Liver (tissue), 9 donors: ENCODE results near the gene ELAVL1. TPM values are rescaled to one million over a fixed set of nuclear protein-coding genes. Genes with fewer than 3 reads are reported as not detected.

Experiments
- DNase-seq: peaks from one replicate; pipeline ENCODE4 v3.0.0-alpha.2; 2017; ENCODE audit warnings: low spot score
- H3K27ac ChIP-seq, 2 donors: one replicate each; pipeline ENCODE4 v1.7.0; 2013; ENCODE audit warnings: inconsistent platforms in 2 of 2, low read length in 2 of 2, control low read depth in 1 of 2, low read depth in 1 of 2, mild to moderate bottlenecking in 1 of 2
- H3K27me3 ChIP-seq, 4 donors: one replicate each; pipeline versions ENCODE4 v1.6.1 to v1.7.0; 2013; ENCODE audit warnings: low read length in 3 of 4, inconsistent platforms in 1 of 4, mild to moderate bottlenecking in 1 of 4, moderate library complexity in 1 of 4; ENCODE audit not compliant: control insufficient read depth in 4 of 4, insufficient read depth in 4 of 4
- H3K36me3 ChIP-seq, 4 donors: one replicate each; pipeline versions ENCODE4 v1.6.1 to v1.7.0; 2013; ENCODE audit warnings: low read length in 3 of 4, mild to moderate bottlenecking in 3 of 4, low read depth in 1 of 4, moderate library complexity in 1 of 4; ENCODE audit not compliant: control insufficient read depth in 4 of 4, insufficient read depth in 3 of 4
- H3K4me1 ChIP-seq, 4 donors: one replicate each; pipeline versions ENCODE4 v1.6.1 to v1.7.0; 2013; ENCODE audit warnings: low read length in 3 of 4, mild to moderate bottlenecking in 3 of 4, moderate library complexity in 1 of 4; ENCODE audit not compliant: control insufficient read depth in 4 of 4, insufficient read depth in 4 of 4
- H3K4me3 ChIP-seq, 3 donors: one replicate each; pipeline versions ENCODE4 v1.6.1 to v1.7.0; 2013; ENCODE audit warnings: low read length in 3 of 3, control low read depth in 1 of 3, low read depth in 1 of 3, mild to moderate bottlenecking in 1 of 3
- H3K9ac ChIP-seq, 2 donors: one replicate each; pipeline ENCODE4 v1.7.0; 2013; ENCODE audit warnings: low read length in 2 of 2, mild to moderate bottlenecking in 2 of 2, moderate library complexity in 2 of 2, control low read depth in 1 of 2, low read depth in 1 of 2
- H3K9me3 ChIP-seq, 4 donors: one replicate each; pipeline versions ENCODE4 v1.6.1 to v1.7.0; 2013; ENCODE audit warnings: low read length in 3 of 4; ENCODE audit not compliant: control insufficient read depth in 4 of 4
- ATF3 ChIP-seq: IDR thresholded peaks from 2 replicates; pipeline ENCODE4 v1.6.1; 2016; ENCODE audit warnings: antibody characterized with exemption
- HNF4A ChIP-seq, 2 donors: conservative IDR thresholded peaks; 2 replicates each; pipeline ENCODE4 v1.6.1; 2016; ENCODE audit warnings: antibody characterized with exemption in 2 of 2, mild to moderate bottlenecking in 2 of 2
- HNF4G ChIP-seq: IDR thresholded peaks from 2 replicates; pipeline ENCODE4 v1.6.1; 2016; ENCODE audit warnings: antibody characterized with exemption
- NR2F2 ChIP-seq: IDR thresholded peaks from 2 replicates; pipeline ENCODE4 v1.6.1; 2016; ENCODE audit warnings: antibody characterized with exemption
- REST ChIP-seq: IDR thresholded peaks from 2 replicates; pipeline ENCODE4 v1.6.1; 2016; ENCODE audit warnings: antibody characterized with exemption, mild to moderate bottlenecking
- SP1 ChIP-seq: IDR thresholded peaks from 2 replicates; pipeline ENCODE4 v1.6.1; 2018; ENCODE audit warnings: antibody characterized with exemption, mild to moderate bottlenecking
- YY1 ChIP-seq: IDR thresholded peaks from 2 replicates; pipeline ENCODE4 v1.6.1; 2016; ENCODE audit warnings: antibody characterized with exemption, mild to moderate bottlenecking
- WGBS: extraction: QIAGEN DNeasy Blood & Tissue Kit; methylation state at CpG from one replicate; pipeline ENCODE4 v1.1.7; 2013; 5-methylcytosine and 5-hydroxymethylcytosine counted together
- polyA plus RNA-seq, 2 donors: library from polyadenylated mRNA; stranded (reverse) in 1 of 2; unstranded in 1 of 2; fragments of 200-250 nt in 1 of 2; fragments of >200 nt in 1 of 2; fragmentation: Nextera tagmentation in 1 of 2; extraction: Ambion mirVana in 1 of 2; gene quantifications; one replicate each; pipeline versions ENCODE4 v1.2.1 to v1.2.3, GENCODE V29; 2013 to 2015
- total RNA-seq, 2 donors: library from RNA; depleted of rRNA; stranded (reverse); fragments of >200 nt; gene quantifications; one replicate each; pipeline ENCODE4 v1.2.3, GENCODE V29; 2014
- TF ChIP-seq, protein P1 (sequence below): fragments of 150-350 bp; IDR thresholded peaks from 2 replicates; pipeline ENCODE4 v1.5.1; 2017; ENCODE audit warnings: improper control_type of control experiment, low read depth, low read length; ENCODE audit not compliant: missing input control
- donor health status: healthy.
- donor health status: healthy.
- donor health status: healthy.
- donor health status: healthy.
- donor health status: healthy.

The ELAVL1 gene
- total and polyA plus RNA-seq, 4 donors = 14.4 to 33.7 (median 19.1) TPM

GRCh38 chr19:7908742-7909461 lies 96.5 kb downstream of the ELAVL1 start:
- Histone ChIP-seq H3K4me3 (no peak overlapping the region), H3K27me3 (no peaks in the 10 kb centered on the region), H3K36me3 (peaks cover 0 to 27% (median 12%) of the 10 kb centered on the region in 4 donors), H3K27ac (no peak overlapping the region), H3K9ac (no peak overlapping the region), H3K4me1 (peaks cover 7 to 29% (median 13%) of the 10 kb centered on the region in 4 donors), H3K9me3 (no peaks in the 10 kb centered on the region)
- DNase-seq = no peak
- TF ChIP-seq YY1 (no peak), HNF4A (conservative IDR thresholded peaks at IDR 0.05) (no peak), SP1 (no peak), NR2F2 (no peak), HNF4G (no peak), ATF3 (no peak), REST (no peak)
- TF ChIP-seq, protein P1, sequence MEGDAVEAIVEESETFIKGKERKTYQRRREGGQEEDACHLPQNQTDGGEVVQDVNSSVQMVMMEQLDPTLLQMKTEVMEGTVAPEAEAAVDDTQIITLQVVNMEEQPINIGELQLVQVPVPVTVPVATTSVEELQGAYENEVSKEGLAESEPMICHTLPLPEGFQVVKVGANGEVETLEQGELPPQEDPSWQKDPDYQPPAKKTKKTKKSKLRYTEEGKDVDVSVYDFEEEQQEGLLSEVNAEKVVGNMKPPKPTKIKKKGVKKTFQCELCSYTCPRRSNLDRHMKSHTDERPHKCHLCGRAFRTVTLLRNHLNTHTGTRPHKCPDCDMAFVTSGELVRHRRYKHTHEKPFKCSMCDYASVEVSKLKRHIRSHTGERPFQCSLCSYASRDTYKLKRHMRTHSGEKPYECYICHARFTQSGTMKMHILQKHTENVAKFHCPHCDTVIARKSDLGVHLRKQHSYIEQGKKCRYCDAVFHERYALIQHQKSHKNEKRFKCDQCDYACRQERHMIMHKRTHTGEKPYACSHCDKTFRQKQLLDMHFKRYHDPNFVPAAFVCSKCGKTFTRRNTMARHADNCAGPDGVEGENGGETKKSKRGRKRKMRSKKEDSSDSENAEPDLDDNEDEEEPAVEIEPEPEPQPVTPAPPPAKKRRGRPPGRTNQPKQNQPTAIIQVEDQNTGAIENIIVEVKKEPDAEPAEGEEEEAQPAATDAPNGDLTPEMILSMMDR = no peak
- 94% methylated on average over 19 of the region's 19 CpGs for WGBS

Other genes with a start within 250 kb of the ELAVL1 start
- gene CLEC4M, start 242.4 kb downstream of the ELAVL1 start, total RNA-seq = 10 to 100 TPM; 22.2 to 33.0 TPM
- 10 to 100 TPM; 32.7 to 33.5 TPM for gene CLEC4M, start 242.4 kb downstream of the ELAVL1 start, polyA plus RNA-seq
- gene EVI5L, start 175.4 kb downstream of the ELAVL1 start, total RNA-seq = 1 to 10 TPM; 4.2 to 4.7 TPM
- gene EVI5L, start 175.4 kb downstream of the ELAVL1 start, polyA plus RNA-seq = 1 to 10 TPM; 1.4 to 5.0 TPM
- gene PRR36, start 131.3 kb downstream of the ELAVL1 start, total RNA-seq = not detected
- under 1 TPM; 0.02 to 0.03 TPM for gene PRR36, start 131.3 kb downstream of the ELAVL1 start, polyA plus RNA-seq
- gene LRRC8E, start 117.1 kb downstream of the ELAVL1 start, total RNA-seq = 1 to 10 TPM; 1.8 to 3.3 TPM
- gene LRRC8E, start 117.1 kb downstream of the ELAVL1 start, polyA plus RNA-seq = 1 to 10 TPM in 1 of 2 donors, not detected in 1; 2.4 TPM
- gene MAP2K7, start 101.8 kb downstream of the ELAVL1 start, total RNA-seq = 10 to 100 TPM in 1 of 2 donors, 1 to 10 TPM in 1; 9.4 to 11.7 TPM
- gene MAP2K7, start 101.8 kb downstream of the ELAVL1 start, polyA plus RNA-seq = 1 to 10 TPM; 3.0 to 9.7 TPM
- 1 to 10 TPM in 1 of 2 donors, not detected in 1; 2.5 TPM for gene TGFBR3L, start 90.8 kb downstream of the ELAVL1 start, total RNA-seq
- under 1 TPM; 0.32 to 0.36 TPM for gene TGFBR3L, start 90.8 kb downstream of the ELAVL1 start, polyA plus RNA-seq
- 1 to 10 TPM; 2.8 to 3.5 TPM for gene SNAPC2, start 85.3 kb downstream of the ELAVL1 start, total RNA-seq
- 1 to 10 TPM; 3.0 to 7.1 TPM for gene SNAPC2, start 85.3 kb downstream of the ELAVL1 start, polyA plus RNA-seq
- under 1 TPM; 0.08 to 0.14 TPM for gene CTXN1, start 79.5 kb downstream of the ELAVL1 start, total RNA-seq
- under 1 TPM in 1 of 2 donors, not detected in 1; 0.07 TPM for gene CTXN1, start 79.5 kb downstream of the ELAVL1 start, polyA plus RNA-seq
- 10 to 100 TPM; 21.1 to 35.8 TPM for gene TIMM44, start 62.0 kb downstream of the ELAVL1 start, total RNA-seq
- gene TIMM44, start 62.0 kb downstream of the ELAVL1 start, polyA plus RNA-seq = 10 to 100 TPM; 17.7 to 32.2 TPM
- gene CCL25, start 47.1 kb upstream of the ELAVL1 start, total RNA-seq = not detected
- gene CCL25, start 47.1 kb upstream of the ELAVL1 start, polyA plus RNA-seq = not detected
- under 1 TPM; under 0.01 to 0.61 TPM for gene FBN3, start 144.0 kb upstream of the ELAVL1 start, total RNA-seq
- under 1 TPM in 1 of 2 donors, not detected in 1; 0.08 TPM for gene FBN3, start 144.0 kb upstream of the ELAVL1 start, polyA plus RNA-seq
- 10 to 100 TPM; 55.6 to 65.1 TPM for gene CERS4, start 203.7 kb upstream of the ELAVL1 start, total RNA-seq
- gene CERS4, start 203.7 kb upstream of the ELAVL1 start, polyA plus RNA-seq = 10 to 100 TPM; 42.7 to 57.2 TPM